GM23248 (cell line): Measurements from ENCODE around the gene NINJ1. TPM values are rescaled to one million over a fixed set of nuclear protein-coding genes. Genes with fewer than 3 reads are reported as not detected.

Experiments
- DNase-seq: peaks from one replicate; pipeline ENCODE4 v3.0.0-alpha.2; 2015
- H2AFZ ChIP-seq: fragments of 200-600 bp; sonication (generic); 2 replicates; pipeline ENCODE4 v1.6.1; 2016; ENCODE audit warnings: antibody characterized with exemption
- H3F3A ChIP-seq: fragments of 200-600 bp; sonication (generic); 2 replicates; pipeline ENCODE4 v1.6.1; 2016; ENCODE audit warnings: mild to moderate bottlenecking, antibody characterized with exemption, mixed run types; ENCODE audit not compliant: insufficient read depth
- H3K27ac ChIP-seq: fragments of 200-600 bp; sonication (generic); 2 replicates; pipeline ENCODE4 v1.5.1; 2016; ENCODE audit warnings: mild to moderate bottlenecking
- H3K27me3 ChIP-seq: fragments of 200-600 bp; sonication (generic); replicated peaks from 2 replicates; pipeline ENCODE4 v1.6.1; 2016; ENCODE audit warnings: mild to moderate bottlenecking; ENCODE audit not compliant: insufficient read depth
- H3K36me3 ChIP-seq: fragments of 200-600 bp; sonication (generic); 2 replicates; pipeline ENCODE4 v1.6.1; 2016; ENCODE audit warnings: low read depth, mild to moderate bottlenecking
- H3K4me1 ChIP-seq: fragments of 200-600 bp; sonication (generic); 2 replicates; pipeline ENCODE4 v1.6.1; 2016; ENCODE audit warnings: mild to moderate bottlenecking; ENCODE audit not compliant: insufficient read depth
- H3K4me2 ChIP-seq: fragments of 200-600 bp; sonication (generic); one replicate; pipeline ENCODE4 v1.6.1; 2016; ENCODE audit warnings: mild to moderate bottlenecking; ENCODE audit not compliant: unreplicated experiment
- H3K4me3 ChIP-seq: fragments of 200-600 bp; sonication (generic); 2 replicates; pipeline ENCODE4 v1.5.1; 2016; ENCODE audit warnings: mild to moderate bottlenecking
- H3K79me2 ChIP-seq: fragments of 200-600 bp; sonication (generic); 2 replicates; pipeline ENCODE4 v1.6.1; 2016; ENCODE audit warnings: mild to moderate bottlenecking; ENCODE audit not compliant: insufficient read depth
- H3K9ac ChIP-seq: fragments of 200-600 bp; sonication (generic); 2 replicates; pipeline ENCODE4 v1.6.1; 2016; ENCODE audit warnings: mild to moderate bottlenecking
- H3K9me2 ChIP-seq: fragments of 200-600 bp; sonication (generic); 2 replicates; pipeline ENCODE4 v1.6.1; 2016; ENCODE audit warnings: mixed run types, mild to moderate bottlenecking, moderate library complexity; ENCODE audit not compliant: insufficient read depth
- H3K9me3 ChIP-seq: fragments of 200-600 bp; sonication (generic); one replicate; pipeline ENCODE4 v1.6.1; 2017; ENCODE audit warnings: low read depth
- H4K20me1 ChIP-seq: fragments of 200-600 bp; sonication (generic); 2 replicates; pipeline ENCODE4 v1.6.0; 2016; ENCODE audit not compliant: insufficient read depth
- EZH2 ChIP-seq: fragments of 200-600 bp; sonication (generic); IDR thresholded peaks from 2 replicates; pipeline ENCODE4 v1.6.1; 2018; ENCODE audit warnings: antibody characterized with exemption, mild to moderate bottlenecking; ENCODE audit not compliant: insufficient read depth, poor library complexity, severe bottlenecking
- EZH2phosphoT487 ChIP-seq: fragments of 200-600 bp; sonication (generic); IDR thresholded peaks from 2 replicates; pipeline ENCODE4 v1.6.1; 2018; ENCODE audit warnings: antibody characterized with exemption, moderate library complexity, mild to moderate bottlenecking, low read depth; ENCODE audit not compliant: insufficient read depth
- WGBS, 2 experiments: methylation state at CpG; one replicate each; pipeline ENCODE4 v1.1.6; 2015 to 2017; ENCODE audit warnings: low lambda C conversion rate in 2 of 2, low coverage in 1 of 2; ENCODE audit errors: missing lambda C conversion rate in 2 of 2; 5-methylcytosine and 5-hydroxymethylcytosine counted together
- in situ Hi-C: fragments of 300-500 bp; cut with MboI; formaldehyde crosslinking; loops from 2 replicates; pipeline ENCODE4 v1.15.0; 2020
- polyA plus RNA-seq: library from polyadenylated mRNA; unstranded; fragments of >200 nt; fragmentation: Nextera tagmentation; extraction: Ambion mirVana; gene quantifications from 2 replicates; pipeline ENCODE4 v1.2.1, GENCODE V29; 2016
- total RNA-seq: library from RNA; depleted of rRNA; stranded (reverse); fragments of >200 nt; shearing (Covaris generic); gene quantifications from 2 replicates; pipeline ENCODE4 v1.2.3, GENCODE V29; 2014

NINJ1 gene
- total and polyA plus RNA-seq, 2 experiments from 2014 or later = 24.9 to 44.2 TPM

- DNase-seq = no peak
- 80 to 86% methylated on average over 14 to 17 of the region's 18 CpGs for WGBS, 2 experiments
Measured at GRCh38 chr9:93111371-93112115, 22.5 kb downstream of the NINJ1 start.

GRCh38 chr9:93111001-93111370 is 23.1 kb downstream of the NINJ1 start:
- TF ChIP-seq EZH2 (no peak), EZH2phosphoT487 (no peak)
- in situ Hi-C loops = no loop called here
- no peak overlapping the region for H3K4me3 ChIP-seq

More at GRCh38 chr9:93111371-93112115, 22.5 kb downstream of the NINJ1 start:
- no peaks in the 10 kb centered on the region for H3F3A ChIP-seq
- H2AFZ ChIP-seq = no peak overlapping the region
- no peak overlapping the region for H3K27ac ChIP-seq
- in situ Hi-C loops = no loop called here
- H3K79me2 ChIP-seq = peaks cover 24% of the 10 kb centered on the region
- no peaks in the 10 kb centered on the region for H3K27me3 ChIP-seq
- H3K4me2 ChIP-seq = no peak overlapping the region
- H3K9ac ChIP-seq = no peak overlapping the region
- no peak overlapping the region for H3K4me3 ChIP-seq
- H3K9me2 ChIP-seq = no peaks in the 10 kb centered on the region
- H3K36me3 ChIP-seq = no peaks in the 10 kb centered on the region
- peaks cover 4% of the 10 kb centered on the region; the same call in 1 of the 2 replicates for H3K4me1 ChIP-seq
- TF ChIP-seq EZH2phosphoT487 (no peak), EZH2 (no peak)
- H3K9me3 ChIP-seq = no peaks in the 10 kb centered on the region
- no peaks in the 10 kb centered on the region for H4K20me1 ChIP-seq

GRCh38 chr9:93110311-93110855 is 23.7 kb downstream of the NINJ1 start:
- Histone ChIP-seq H3K9ac (no peak overlapping the region), H3K4me2 (no peak overlapping the region), H3K79me2 (peaks cover 36% of the 10 kb centered on the region), H3F3A (no peaks in the 10 kb centered on the region), H3K4me3 (no peak overlapping the region), H3K27ac (no peak overlapping the region), H3K36me3 (no peaks in the 10 kb centered on the region), H2AFZ (no peak overlapping the region), H3K27me3 (no peaks in the 10 kb centered on the region), H4K20me1 (no peaks in the 10 kb centered on the region; the same call in 1 of the 2 replicates), H3K9me2 (no peaks in the 10 kb centered on the region), H3K9me3 (no peaks in the 10 kb centered on the region), H3K4me1 (no peaks in the 10 kb centered on the region)
- DNase-seq = no peak
- 92 to 95% methylated on average over 14 of the region's 14 CpGs for WGBS, 2 experiments
- in situ Hi-C loops = no loop called here
- TF ChIP-seq EZH2 = no peak
- TF ChIP-seq EZH2phosphoT487 = no peak

More at GRCh38 chr9:93111001-93111370, 23.1 kb downstream of the NINJ1 start:
- no peak overlapping the region for H3K4me2 ChIP-seq
- no peak for DNase-seq
- H2AFZ ChIP-seq = no peak overlapping the region
- H3K9me3 ChIP-seq = no peaks in the 10 kb centered on the region
- H3K4me1 ChIP-seq = no peaks in the 10 kb centered on the region
- no peaks in the 10 kb centered on the region for H3F3A ChIP-seq
- no peaks in the 10 kb centered on the region for H3K27me3 ChIP-seq
- no peaks in the 10 kb centered on the region for H3K36me3 ChIP-seq
- H3K79me2 ChIP-seq = peaks cover 30% of the 10 kb centered on the region
- no peak overlapping the region for H3K27ac ChIP-seq
- H4K20me1 ChIP-seq = no peaks in the 10 kb centered on the region; the same call in 1 of the 2 replicates
- 88% methylated on average over 11 of the region's 11 CpGs for whole genome bisulfite sequencing, 2 experiments
- no peaks in the 10 kb centered on the region for H3K9me2 ChIP-seq
- H3K9ac ChIP-seq = no peak overlapping the region

- H3K27me3 ChIP-seq = no peaks in the 10 kb centered on the region
- no peaks in the 10 kb centered on the region for H3K9me3 ChIP-seq
- H3K9ac ChIP-seq = no peak overlapping the region
- H3K9me2 ChIP-seq = no peaks in the 10 kb centered on the region
- whole genome bisulfite sequencing, 2 experiments = 89 to 93% methylated on average over 9 to 11 of the region's 15 CpGs
- H3K27ac ChIP-seq = no peak overlapping the region
- DNase-seq = no peak
- H3K36me3 ChIP-seq = no peaks in the 10 kb centered on the region
- no peaks in the 10 kb centered on the region; the same call in 1 of the 2 replicates for H4K20me1 ChIP-seq
- H2AFZ ChIP-seq = no peak overlapping the region
- in situ Hi-C loops = no loop called here
- H3K4me3 ChIP-seq = no peak overlapping the region
- TF ChIP-seq EZH2phosphoT487 (no peak), EZH2 (no peak)
- peaks cover 55% of the 10 kb centered on the region for H3K79me2 ChIP-seq
- no peaks in the 10 kb centered on the region for H3K4me1 ChIP-seq
- H3K4me2 ChIP-seq = no peak overlapping the region
- H3F3A ChIP-seq = no peaks in the 10 kb centered on the region
Measured at GRCh38 chr9:93108291-93109041, 25.6 kb downstream of the NINJ1 start.
